Tibial artery (tissue), 4 donors: ENCODE results near the gene FAM241B.

Experiments used
- DNase-seq, 2 donors: peaks; one replicate each; pipeline ENCODE4 v3.0.0-alpha.2; 2019
- H3K27ac ChIP-seq, 2 donors: fragments of 200-600 bp; sonication (generic) in 1 of 2; 1 replicate in 1 of 2; 2 replicates in 1 of 2; pipeline ENCODE4 v1.5.1; 2018 to 2019; ENCODE audit warnings: mild to moderate bottlenecking in 1 of 2
- H3K27me3 ChIP-seq, 2 donors: fragments of 200-600 bp; sonication (generic) in 1 of 2; one replicate each; pipeline versions ENCODE4 v1.5.1 to v1.6.0; 2016 to 2019
- H3K36me3 ChIP-seq, 3 donors: fragments of 200-600 bp; sonication (generic) in 2 of 3; one replicate each; pipeline ENCODE4 v1.5.1; 2016 to 2019; ENCODE audit warnings: mild to moderate bottlenecking in 2 of 3
- H3K4me1 ChIP-seq, 4 donors: fragments of 200-600 bp; sonication (generic) in 2 of 4; 1 replicate in 3 of 4; 2 replicates in 1 of 4; pipeline ENCODE4 v1.5.1; 2016 to 2019
- H3K4me3 ChIP-seq, 2 donors: fragments of 200-600 bp; sonication (generic) in 1 of 2; 1 replicate in 1 of 2; 2 replicates in 1 of 2; pipeline ENCODE4 v1.5.1; 2018 to 2019; ENCODE audit warnings: mild to moderate bottlenecking in 2 of 2
- H3K9me3 ChIP-seq, 3 donors: fragments of 200-600 bp; sonication (generic) in 1 of 3; one replicate each; pipeline ENCODE4 v1.5.1; 2016 to 2019
- CTCF ChIP-seq, 2 experiments: fragments of 200-600 bp in 1 of 2; fragments of 450-650 bp in 1 of 2; IDR thresholded peaks; one replicate each; pipeline ENCODE4 v1.5.1; 2017 to 2019; ENCODE audit warnings: antibody characterized with exemption in 2 of 2, mild to moderate bottlenecking in 1 of 2, moderate library complexity in 1 of 2
- intact Hi-C: fragments of 100-400 bp; cut with DNase I; formaldehyde crosslinking; loops from one replicate; pipeline ENCODE4 v1.15.0; 2023; ENCODE audit warnings: low total_unique reads

FAM241B gene

GRCh38 chr10:69647126-69647525, 17.1 kb downstream of the FAM241B start:
- no peaks in the 10 kb centered on the region for H3K36me3 ChIP-seq
- DNase-seq = peak in 1 of 2 donors; percentile 14
- H3K9me3 ChIP-seq = no peaks in the 10 kb centered on the region
- no peak overlapping the region for H3K27ac ChIP-seq
- no peak for TF ChIP-seq CTCF (IDR thresholded peaks at IDR 0.05)
- H3K4me3 ChIP-seq = no peak overlapping the region
- intact Hi-C loops = loop anchor here (5.0 kb wide), 2 partner anchors 40 to 155 kb away; partner anchors contain the start of gene COL13A1
- H3K4me1 ChIP-seq = peaks cover 0 to 4% (median 2%) of the 10 kb centered on the region in 4 donors
- H3K27me3 ChIP-seq = no peaks in the 10 kb centered on the region

GRCh38 chr10:69647819-69648218, 17.8 kb downstream of the FAM241B start:
- Histone ChIP-seq H3K36me3 (no peaks in the 10 kb centered on the region), H3K27ac (no peak overlapping the region)

GRCh38 chr10:69648461-69648860, 18.4 kb downstream of the FAM241B start:
- intact Hi-C loops = loop anchor here (5.0 kb wide), 2 partner anchors 39 to 154 kb away; partner anchors contain the start of gene COL13A1
- no peaks in the 10 kb centered on the region for H3K27me3 ChIP-seq

More at GRCh38 chr10:69647819-69648218, 17.8 kb downstream of the FAM241B start:
- H3K4me3 ChIP-seq = no peak overlapping the region
- H3K9me3 ChIP-seq = no peaks in the 10 kb centered on the region
- no peaks in the 10 kb centered on the region for H3K27me3 ChIP-seq
- DNase-seq = no peak
- no peak for TF ChIP-seq CTCF (IDR thresholded peaks at IDR 0.05)
- intact Hi-C loops = loop anchor here (5.0 kb wide), 2 partner anchors 39 to 154 kb away; partner anchors contain the start of gene COL13A1
- H3K4me1 ChIP-seq = peaks cover 0 to 4% (median 2%) of the 10 kb centered on the region in 4 donors

GRCh38 chr10:69649786-69650550, 19.9 kb downstream of the FAM241B start:
- Histone ChIP-seq H3K4me3 (no peak overlapping the region), H3K27ac (no peak overlapping the region), H3K9me3 (no peaks in the 10 kb centered on the region), H3K27me3 (no peaks in the 10 kb centered on the region), H3K36me3 (no peaks in the 10 kb centered on the region), H3K4me1 (no peaks in the 10 kb centered on the region)
- no peak for TF ChIP-seq CTCF (IDR thresholded peaks at IDR 0.05)
- DNase-seq = no peak
- intact Hi-C loops = loop anchor here (5.0 kb wide), 2 partner anchors 37 to 152 kb away; partner anchors contain the start of gene COL13A1

More at GRCh38 chr10:69648461-69648860, 18.4 kb downstream of the FAM241B start:
- H3K9me3 ChIP-seq = no peaks in the 10 kb centered on the region
- H3K36me3 ChIP-seq = no peaks in the 10 kb centered on the region
- H3K4me1 ChIP-seq = peaks cover 0 to 4% (median 2%) of the 10 kb centered on the region in 4 donors
- no peak overlapping the region for H3K27ac ChIP-seq
- no peak for TF ChIP-seq CTCF (IDR thresholded peaks at IDR 0.05)
- DNase-seq = no peak
- H3K4me3 ChIP-seq = no peak overlapping the region

- Histone ChIP-seq H3K9me3 (no peaks in the 10 kb centered on the region), H3K4me1 (no peaks in the 10 kb centered on the region), H3K27ac (no peak overlapping the region), H3K4me3 (no peak overlapping the region), H3K36me3 (no peaks in the 10 kb centered on the region), H3K27me3 (no peaks in the 10 kb centered on the region)
- no peak for DNase-seq
- no peak for TF ChIP-seq CTCF (IDR thresholded peaks at IDR 0.05)
- intact Hi-C loops = no loop called here
Measured at GRCh38 chr10:69650589-69651261, 20.7 kb downstream of the FAM241B start.
